ENCODE measurements around the gene IGSF6.
"Not testable (repeated sequence)": the region's sequence is repeated elsewhere in the genome, so short reads cannot be mapped to it uniquely, and the experiment has no call there.

The IGSF6 gene

GRCh38 chr16:21652453-21652852 is at the start of gene IGSF6:
Gene IGSF6, minus strand, starts transcription at chr16:21652608. Its CDS starts 10 bp downstream, at chr16:21652598.
- no peak for DNase-seq
- TF ChIP-seq POLR2A (IDR thresholded peaks at IDR 0.05; ENCODE audit: low read length) (no peak), GATA1 (IDR thresholded peaks at IDR 0.05; ENCODE audit: low read depth, low read length) (no peak)

- no peak for TF ChIP-seq GATA1 (IDR thresholded peaks at IDR 0.05; ENCODE audit: low read depth, low read length)
- no peak for TF ChIP-seq POLR2A (IDR thresholded peaks at IDR 0.05; ENCODE audit: low read length)
- no peak for DNase-seq
Measured at GRCh38 chr16:21701271-21701670, 48.9 kb upstream of the IGSF6 start.

GRCh38 chr16:21698169-21699032 is 46.0 kb upstream of the IGSF6 start:
- no peak for TF ChIP-seq GATA1 (IDR thresholded peaks at IDR 0.05; ENCODE audit: low read depth, low read length)
- no peak for TF ChIP-seq POLR2A (IDR thresholded peaks at IDR 0.05; ENCODE audit: low read length)
- no peak for DNase-seq

GRCh38 chr16:21697032-21697431 is 44.6 kb upstream of the IGSF6 start:
- no peak for DNase-seq
- TF ChIP-seq POLR2A (IDR thresholded peaks at IDR 0.05; ENCODE audit: low read length) (no peak), GATA1 (IDR thresholded peaks at IDR 0.05; ENCODE audit: low read depth, low read length) (no peak)

- no peak for DNase-seq
- TF ChIP-seq POLR2A (IDR thresholded peaks at IDR 0.05; ENCODE audit: low read length), result no peak
- no peak for TF ChIP-seq GATA1 (IDR thresholded peaks at IDR 0.05; ENCODE audit: low read depth, low read length)
Measured at GRCh38 chr16:21694609-21695008, 42.2 kb upstream of the IGSF6 start.

- DNase-seq, result not testable (repeated sequence)
Measured at GRCh38 chr16:21690967-21691366, 38.6 kb upstream of the IGSF6 start.

- no peak for DNase-seq
- TF ChIP-seq POLR2A (IDR thresholded peaks at IDR 0.05; ENCODE audit: low read length), result no peak
- no peak for TF ChIP-seq GATA1 (IDR thresholded peaks at IDR 0.05; ENCODE audit: low read depth, low read length)
Measured at GRCh38 chr16:21689107-21689506, 36.7 kb upstream of the IGSF6 start.

GRCh38 chr16:21685034-21685455 is 32.6 kb upstream of the IGSF6 start:
- TF ChIP-seq POLR2A (IDR thresholded peaks at IDR 0.05; ENCODE audit: low read length) (no peak), GATA1 (IDR thresholded peaks at IDR 0.05; ENCODE audit: low read depth, low read length) (no peak)
- DNase-seq, result no peak

- TF ChIP-seq GATA1 (IDR thresholded peaks at IDR 0.05; ENCODE audit: low read depth, low read length) (no peak), POLR2A (IDR thresholded peaks at IDR 0.05; ENCODE audit: low read length) (no peak)
- peak; percentile 49 to 68 for DNase-seq
Measured at GRCh38 chr16:21684199-21684598, 31.8 kb upstream of the IGSF6 start.

GRCh38 chr16:21683184-21683583 is 30.8 kb upstream of the IGSF6 start:
- no peak for TF ChIP-seq POLR2A (IDR thresholded peaks at IDR 0.05; ENCODE audit: low read length)
- no peak for TF ChIP-seq GATA1 (IDR thresholded peaks at IDR 0.05; ENCODE audit: low read depth, low read length)
- DNase-seq, result no peak

GRCh38 chr16:21680714-21681113 is 28.3 kb upstream of the IGSF6 start:
- not testable (repeated sequence) for DNase-seq

GRCh38 chr16:21674456-21674855 is 22.0 kb upstream of the IGSF6 start:
- not testable (repeated sequence) for DNase-seq

- DNase-seq, result no peak
- TF ChIP-seq POLR2A (IDR thresholded peaks at IDR 0.05; ENCODE audit: low read length), result no peak
- no peak for TF ChIP-seq GATA1 (IDR thresholded peaks at IDR 0.05; ENCODE audit: low read depth, low read length)
Measured at GRCh38 chr16:21673469-21673868, 21.1 kb upstream of the IGSF6 start.

GRCh38 chr16:21667575-21667974 is 15.2 kb upstream of the IGSF6 start:
- DNase-seq, result no peak
- no peak for TF ChIP-seq POLR2A (IDR thresholded peaks at IDR 0.05; ENCODE audit: low read length)
- TF ChIP-seq GATA1 (IDR thresholded peaks at IDR 0.05; ENCODE audit: low read depth, low read length), result no peak

- TF ChIP-seq POLR2A (IDR thresholded peaks at IDR 0.05; ENCODE audit: low read length), result no peak
- no peak for TF ChIP-seq GATA1 (IDR thresholded peaks at IDR 0.05; ENCODE audit: low read depth, low read length)
- no peak for DNase-seq
Measured at GRCh38 chr16:21666772-21667171, 14.4 kb upstream of the IGSF6 start.
